ENCODE measurements around the gene PLA2G2D. TPM values are rescaled to one million over a fixed set of nuclear protein-coding genes. Genes with fewer than 3 reads are reported as not detected.

PLA2G2D gene
- total and polyA plus RNA-seq, 7 donors, result 0.16 to 8.6 TPM; not detected in 5

DNA sequence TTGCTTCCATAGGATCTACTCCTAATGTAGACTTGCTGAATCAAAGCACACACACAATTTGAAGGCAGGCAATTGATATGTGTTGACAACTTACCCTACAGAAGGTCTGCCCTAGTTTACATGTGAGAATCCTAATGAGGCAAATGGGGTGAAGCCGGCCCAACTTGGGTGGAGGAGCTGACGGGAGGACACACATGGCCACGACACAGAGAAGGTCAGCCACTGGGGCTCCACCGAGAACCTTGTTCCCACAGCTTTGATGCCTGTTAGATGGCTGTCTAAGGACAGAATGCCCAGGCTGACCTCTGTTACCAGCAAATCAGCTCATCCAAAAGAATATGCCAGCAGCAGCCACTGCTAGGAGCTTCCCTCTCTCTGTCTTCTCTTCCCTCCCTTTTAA lies 1.5 kb upstream of the PLA2G2D start:
- Histone ChIP-seq H3K27ac (no peak overlapping the region), H3K27me3 (no peaks in the 10 kb centered on the region), H3K4me3 (no peak overlapping the region), H3K4me1 (peaks cover 0 to 12% (median 12%) of the 10 kb centered on the region in 4 donors), H3K36me3 (no peaks in the 10 kb centered on the region), H3K9me3 (no peaks in the 10 kb centered on the region)
- no peak for TF ChIP-seq POLR2AphosphoS5 (IDR thresholded peaks at IDR 0.05)
- WGBS, 2 donors, result 96% methylated on average over 4 of the region's 4 CpGs
- intact Hi-C loops (cut with DNase I), result no loop called here
- peak; percentile 38 for DNase-seq

- H3K4me1 ChIP-seq, result no peaks in the 10 kb centered on the region
- no peak overlapping the region for H3K27ac ChIP-seq
- intact Hi-C loops (cut with DNase I), result no loop called here
- no peaks in the 10 kb centered on the region for H3K36me3 ChIP-seq
- TF ChIP-seq, protein P1, sequence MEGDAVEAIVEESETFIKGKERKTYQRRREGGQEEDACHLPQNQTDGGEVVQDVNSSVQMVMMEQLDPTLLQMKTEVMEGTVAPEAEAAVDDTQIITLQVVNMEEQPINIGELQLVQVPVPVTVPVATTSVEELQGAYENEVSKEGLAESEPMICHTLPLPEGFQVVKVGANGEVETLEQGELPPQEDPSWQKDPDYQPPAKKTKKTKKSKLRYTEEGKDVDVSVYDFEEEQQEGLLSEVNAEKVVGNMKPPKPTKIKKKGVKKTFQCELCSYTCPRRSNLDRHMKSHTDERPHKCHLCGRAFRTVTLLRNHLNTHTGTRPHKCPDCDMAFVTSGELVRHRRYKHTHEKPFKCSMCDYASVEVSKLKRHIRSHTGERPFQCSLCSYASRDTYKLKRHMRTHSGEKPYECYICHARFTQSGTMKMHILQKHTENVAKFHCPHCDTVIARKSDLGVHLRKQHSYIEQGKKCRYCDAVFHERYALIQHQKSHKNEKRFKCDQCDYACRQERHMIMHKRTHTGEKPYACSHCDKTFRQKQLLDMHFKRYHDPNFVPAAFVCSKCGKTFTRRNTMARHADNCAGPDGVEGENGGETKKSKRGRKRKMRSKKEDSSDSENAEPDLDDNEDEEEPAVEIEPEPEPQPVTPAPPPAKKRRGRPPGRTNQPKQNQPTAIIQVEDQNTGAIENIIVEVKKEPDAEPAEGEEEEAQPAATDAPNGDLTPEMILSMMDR (IDR thresholded peaks at IDR 0.05), result no peak
- TF ChIP-seq POLR2A (IDR thresholded peaks at IDR 0.05) (no peak), POLR2AphosphoS5 (IDR thresholded peaks at IDR 0.05) (no peak), EP300 (IDR thresholded peaks at IDR 0.05) (no peak)
- H3K4me3 ChIP-seq, result no peak overlapping the region
- no peaks in the 10 kb centered on the region for H3K9me3 ChIP-seq
- no peak for DNase-seq
- no peaks in the 10 kb centered on the region for H3K27me3 ChIP-seq
Measured at GRCh38 chr1:20117236-20117635, 2.1 kb downstream of the PLA2G2D start.

DNA sequence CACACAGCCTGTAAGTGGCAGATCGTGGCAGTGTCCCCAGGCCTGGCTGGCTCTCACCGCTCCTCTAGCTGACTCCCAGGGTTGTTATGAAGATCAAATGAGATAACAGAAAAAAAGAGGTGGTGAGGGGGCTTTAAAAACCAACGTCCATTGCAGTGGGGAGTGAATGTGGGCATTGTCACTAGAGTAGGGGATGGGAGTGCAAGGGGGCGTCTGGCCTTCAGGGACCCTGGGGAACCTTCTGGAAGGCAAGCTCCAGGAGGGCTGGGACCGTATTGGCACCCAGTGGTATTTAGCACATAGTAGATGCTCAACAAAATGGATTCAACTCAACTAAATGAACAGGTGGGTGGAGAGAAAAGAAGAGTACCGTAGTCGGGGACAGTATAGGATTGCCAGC lies 3.4 kb downstream of the PLA2G2D start:
- no peaks in the 10 kb centered on the region for H3K9me3 ChIP-seq
- H3K27ac ChIP-seq, result no peak overlapping the region
- H3K4me3 ChIP-seq, result no peak overlapping the region
- H3K4me1 ChIP-seq, result peaks cover 0 to 7% (median 5%) of the 10 kb centered on the region in 4 donors
- peak; percentile 40 for DNase-seq
- 84 to 91% methylated on average over 7 of the region's 7 CpGs for WGBS, 2 donors
- intact Hi-C loops (cut with DNase I), result no loop called here
- H3K27me3 ChIP-seq, result no peaks in the 10 kb centered on the region
- TF ChIP-seq, protein P1 (IDR thresholded peaks at IDR 0.05), result no peak
- TF ChIP-seq POLR2AphosphoS5 (IDR thresholded peaks at IDR 0.05) (no peak), POLR2A (IDR thresholded peaks at IDR 0.05) (no peak), EP300 (IDR thresholded peaks at IDR 0.05) (no peak)
- H3K36me3 ChIP-seq, result no peaks in the 10 kb centered on the region

- intact Hi-C loops (cut with DNase I), result no loop called here
- no peaks in the 10 kb centered on the region for H3K36me3 ChIP-seq
- H3K27ac ChIP-seq, result no peak overlapping the region
- peaks cover 0 to 9% (median 7%) of the 10 kb centered on the region in 4 donors for H3K4me1 ChIP-seq
- no peak overlapping the region for H3K4me3 ChIP-seq
- no peaks in the 10 kb centered on the region for H3K9me3 ChIP-seq
- TF ChIP-seq POLR2AphosphoS5 (IDR thresholded peaks at IDR 0.05) (no peak), EP300 (IDR thresholded peaks at IDR 0.05) (no peak), POLR2A (IDR thresholded peaks at IDR 0.05) (no peak)
- TF ChIP-seq, protein P1 (IDR thresholded peaks at IDR 0.05), result no peak
- 82 to 84% methylated on average over 4 of the region's 4 CpGs for WGBS, 2 donors
- no peaks in the 10 kb centered on the region for H3K27me3 ChIP-seq
- peak; percentile 18 for DNase-seq
Measured at GRCh38 chr1:20115479-20115878, 3.9 kb downstream of the PLA2G2D start.

DNA sequence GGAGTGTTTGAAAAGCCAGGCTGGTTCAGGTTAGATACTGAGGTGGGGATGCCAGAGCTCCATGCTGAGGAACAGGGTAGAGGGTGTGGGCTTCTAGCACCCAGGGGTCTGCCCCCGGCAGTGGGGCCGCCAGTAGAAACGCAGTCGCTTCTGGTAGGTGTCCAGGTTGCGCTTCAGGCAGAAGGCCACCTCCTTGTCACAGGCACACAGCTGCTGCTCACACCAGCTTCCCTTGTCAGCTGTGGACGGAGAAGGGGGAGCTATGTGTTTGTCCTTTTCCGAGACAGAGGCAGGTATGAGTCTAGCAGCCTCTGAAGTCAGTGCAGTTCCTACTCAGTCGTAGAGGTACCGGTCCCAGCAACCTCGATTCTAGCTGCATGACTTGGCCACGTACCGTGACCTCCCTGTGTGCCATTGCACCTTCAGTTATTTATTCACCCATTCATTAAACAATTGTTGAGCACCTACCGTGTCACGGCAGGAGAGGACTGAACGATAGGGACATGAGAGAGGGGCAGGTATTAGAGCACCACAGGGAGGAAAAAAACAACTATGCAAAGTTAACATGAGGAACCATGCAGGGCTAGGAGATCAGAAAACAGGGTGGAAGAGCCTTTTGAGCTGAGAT lies 5.2 kb downstream of the PLA2G2D start:
- Histone ChIP-seq H3K9me3 (no peaks in the 10 kb centered on the region), H3K4me3 (no peak overlapping the region), H3K27ac (no peak overlapping the region), H3K36me3 (no peaks in the 10 kb centered on the region), H3K4me1 (peaks cover 0 to 18% (median 7%) of the 10 kb centered on the region in 4 donors), H3K27me3 (no peaks in the 10 kb centered on the region)
- WGBS, 2 donors, result 77 to 79% methylated on average over 15 of the region's 15 CpGs
- intact Hi-C loops (cut with DNase I), result no loop called here
- DNase-seq, result peak; percentile 21
- TF ChIP-seq POLR2A (IDR thresholded peaks at IDR 0.05) (no peak), EP300 (IDR thresholded peaks at IDR 0.05) (no peak), POLR2AphosphoS5 (IDR thresholded peaks at IDR 0.05) (no peak)
- TF ChIP-seq, protein P1 (IDR thresholded peaks at IDR 0.05), result no peak
